HUES6 (cell line): ENCODE measurements around the gene ANKRD11.

Source experiments
- H3K27ac ChIP-seq: 2 replicates; pipeline ENCODE4 v1.7.0; 2013; ENCODE audit warnings: low read depth, mild to moderate bottlenecking, low read length, inconsistent platforms
- H3K27me3 ChIP-seq: 2 replicates; pipeline ENCODE4 v1.6.1; 2013; ENCODE audit warnings: low read length; ENCODE audit not compliant: control insufficient read depth, insufficient read depth
- H3K36me3 ChIP-seq: 2 replicates; pipeline ENCODE4 v1.6.1; 2013; ENCODE audit warnings: low read length; ENCODE audit not compliant: control insufficient read depth, insufficient read depth
- H3K4me1 ChIP-seq: 2 replicates; pipeline ENCODE4 v1.6.1; 2013; ENCODE audit warnings: low read length; ENCODE audit not compliant: control insufficient read depth, insufficient read depth
- H3K4me3 ChIP-seq: 2 replicates; pipeline ENCODE4 v1.5.1; 2013; ENCODE audit warnings: low read depth, low read length
- H3K9ac ChIP-seq: one replicate; pipeline ENCODE4 v1.6.1; 2013; ENCODE audit warnings: mild to moderate bottlenecking, low read length
- H3K9me3 ChIP-seq: 2 replicates; pipeline ENCODE4 v1.6.1; 2013; ENCODE audit warnings: low read depth, low read length; ENCODE audit not compliant: control insufficient read depth, insufficient read depth

The ANKRD11 gene

GRCh38 chr16:89370601-89371000 is 119.8 kb downstream of the ANKRD11 start:
- H3K4me1 ChIP-seq = peaks cover 46% of the 10 kb centered on the region
- no peaks in the 10 kb centered on the region for H3K27me3 ChIP-seq
- peaks cover 12% of the 10 kb centered on the region for H3K36me3 ChIP-seq
- H3K27ac ChIP-seq = no peak overlapping the region
- no peak overlapping the region for H3K9ac ChIP-seq
- H3K9me3 ChIP-seq = no peaks in the 10 kb centered on the region
- no peak overlapping the region for H3K4me3 ChIP-seq

- Histone ChIP-seq H3K36me3 (peaks cover 12% of the 10 kb centered on the region), H3K27me3 (no peaks in the 10 kb centered on the region), H3K4me3 (no peak overlapping the region), H3K4me1 (peaks cover 49% of the 10 kb centered on the region), H3K27ac (no peak overlapping the region), H3K9me3 (no peaks in the 10 kb centered on the region), H3K9ac (no peak overlapping the region)
Observed at GRCh38 chr16:89370081-89370511, 120.3 kb downstream of the ANKRD11 start.

GRCh38 chr16:89369266-89369895 is 121.0 kb downstream of the ANKRD11 start:
- H3K36me3 ChIP-seq = peaks cover 12% of the 10 kb centered on the region
- peaks cover 48% of the 10 kb centered on the region for H3K4me1 ChIP-seq
- H3K9me3 ChIP-seq = no peaks in the 10 kb centered on the region
- no peak overlapping the region for H3K27ac ChIP-seq
- H3K27me3 ChIP-seq = no peaks in the 10 kb centered on the region
- H3K4me3 ChIP-seq = no peak overlapping the region
- H3K9ac ChIP-seq = no peak overlapping the region

- Histone ChIP-seq H3K9ac (no peak overlapping the region), H3K4me3 (no peak overlapping the region), H3K27ac (no peak overlapping the region), H3K27me3 (no peaks in the 10 kb centered on the region), H3K36me3 (peaks cover 12% of the 10 kb centered on the region), H3K9me3 (no peaks in the 10 kb centered on the region), H3K4me1 (peaks cover 50% of the 10 kb centered on the region)
Observed at GRCh38 chr16:89368604-89369249, 121.6 kb downstream of the ANKRD11 start.

- no peak overlapping the region for H3K27ac ChIP-seq
- no peaks in the 10 kb centered on the region for H3K9me3 ChIP-seq
- peaks cover 55% of the 10 kb centered on the region for H3K4me1 ChIP-seq
- H3K4me3 ChIP-seq = no peak overlapping the region
- H3K36me3 ChIP-seq = peaks cover 12% of the 10 kb centered on the region; the same call in 1 of the 2 replicates
- no peaks in the 10 kb centered on the region for H3K27me3 ChIP-seq
- H3K9ac ChIP-seq = no peak overlapping the region
Observed at GRCh38 chr16:89367538-89367915, 122.8 kb downstream of the ANKRD11 start.

GRCh38 chr16:89366561-89367537 is 123.5 kb downstream of the ANKRD11 start:
- H3K27ac ChIP-seq = no peak overlapping the region
- peaks cover 12% of the 10 kb centered on the region; the same call in 1 of the 2 replicates for H3K36me3 ChIP-seq
- no peak overlapping the region for H3K9ac ChIP-seq
- no peak overlapping the region for H3K4me3 ChIP-seq
- no peaks in the 10 kb centered on the region for H3K9me3 ChIP-seq
- peaks cover 60% of the 10 kb centered on the region for H3K4me1 ChIP-seq
- no peaks in the 10 kb centered on the region for H3K27me3 ChIP-seq

- no peak overlapping the region for H3K9ac ChIP-seq
- no peak overlapping the region for H3K27ac ChIP-seq
- H3K27me3 ChIP-seq = no peaks in the 10 kb centered on the region
- no peaks in the 10 kb centered on the region for H3K9me3 ChIP-seq
- H3K36me3 ChIP-seq = peaks cover 6% of the 10 kb centered on the region; the same call in 1 of the 2 replicates
- peaks cover 60% of the 10 kb centered on the region for H3K4me1 ChIP-seq
- H3K4me3 ChIP-seq = no peak overlapping the region
Observed at GRCh38 chr16:89365996-89366395, 124.4 kb downstream of the ANKRD11 start.

GRCh38 chr16:89365044-89365467 is 125.3 kb downstream of the ANKRD11 start:
- peaks cover 58% of the 10 kb centered on the region for H3K4me1 ChIP-seq
- H3K36me3 ChIP-seq = no peaks in the 10 kb centered on the region
- H3K9ac ChIP-seq = no peak overlapping the region
- H3K27me3 ChIP-seq = no peaks in the 10 kb centered on the region
- no peak overlapping the region for H3K4me3 ChIP-seq
- no peak overlapping the region for H3K27ac ChIP-seq
- H3K9me3 ChIP-seq = no peaks in the 10 kb centered on the region

- H3K9me3 ChIP-seq = no peaks in the 10 kb centered on the region
- H3K4me3 ChIP-seq = no peak overlapping the region
- no peak overlapping the region for H3K9ac ChIP-seq
- no peaks in the 10 kb centered on the region for H3K36me3 ChIP-seq
- H3K27me3 ChIP-seq = no peaks in the 10 kb centered on the region
- H3K27ac ChIP-seq = 0 out of 2 replicates have a peak overlapping the region, but pooled peaks have one; percentile 4
- H3K4me1 ChIP-seq = peaks cover 53% of the 10 kb centered on the region
Observed at GRCh38 chr16:89364606-89365005, 125.8 kb downstream of the ANKRD11 start.

- Histone ChIP-seq H3K9me3 (no peaks in the 10 kb centered on the region), H3K27ac (0 out of 2 replicates have a peak overlapping the region, but pooled peaks have one; percentile 4), H3K27me3 (no peaks in the 10 kb centered on the region), H3K36me3 (no peaks in the 10 kb centered on the region), H3K4me3 (no peak overlapping the region), H3K4me1 (peaks cover 51% of the 10 kb centered on the region), H3K9ac (no peak overlapping the region)
Observed at GRCh38 chr16:89363621-89364393, 126.6 kb downstream of the ANKRD11 start.
